Esophagus squamous epithelium (tissue), 4 donors: ENCODE measurements around the gene NXT1.

Source experiments
- POLR2A ChIP-seq, 4 donors: fragments of 450-650 bp; IDR thresholded peaks; one replicate each; pipeline ENCODE4 v1.6.1; 2017; ENCODE audit warnings: antibody characterized with exemption in 4 of 4, mild to moderate bottlenecking in 4 of 4, moderate library complexity in 3 of 4
- TF ChIP-seq, protein P1 (sequence below), 6 experiments: fragments of 450-650 bp in 4 of 6; fragments of 200-600 bp in 2 of 6; sonication (generic) in 2 of 6; IDR thresholded peaks; one replicate each; pipeline ENCODE4 v1.5.1; 2016 to 2019; ENCODE audit warnings: antibody characterized with exemption in 6 of 6, mild to moderate bottlenecking in 4 of 6, moderate library complexity in 4 of 6

DNA sequence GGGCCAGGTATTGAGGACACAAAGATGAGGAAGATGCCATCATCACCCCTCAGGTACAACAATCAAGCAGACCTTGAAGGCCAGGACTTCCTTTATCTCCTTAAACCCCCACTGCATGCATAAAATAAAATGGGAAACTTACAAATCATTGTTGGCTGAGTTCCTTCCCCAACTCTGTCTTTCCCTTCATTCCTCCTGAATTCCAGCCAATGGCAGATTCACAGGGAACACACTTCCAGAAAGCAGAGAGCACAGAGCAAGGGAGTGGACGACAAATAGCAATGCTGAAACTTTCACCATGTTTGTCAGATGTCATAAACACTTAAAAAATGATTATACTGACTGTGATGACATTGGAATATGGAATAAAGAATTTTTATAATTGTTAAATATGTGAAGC is 37.3 kb upstream of the NXT1 start:
- TF ChIP-seq, protein P1, sequence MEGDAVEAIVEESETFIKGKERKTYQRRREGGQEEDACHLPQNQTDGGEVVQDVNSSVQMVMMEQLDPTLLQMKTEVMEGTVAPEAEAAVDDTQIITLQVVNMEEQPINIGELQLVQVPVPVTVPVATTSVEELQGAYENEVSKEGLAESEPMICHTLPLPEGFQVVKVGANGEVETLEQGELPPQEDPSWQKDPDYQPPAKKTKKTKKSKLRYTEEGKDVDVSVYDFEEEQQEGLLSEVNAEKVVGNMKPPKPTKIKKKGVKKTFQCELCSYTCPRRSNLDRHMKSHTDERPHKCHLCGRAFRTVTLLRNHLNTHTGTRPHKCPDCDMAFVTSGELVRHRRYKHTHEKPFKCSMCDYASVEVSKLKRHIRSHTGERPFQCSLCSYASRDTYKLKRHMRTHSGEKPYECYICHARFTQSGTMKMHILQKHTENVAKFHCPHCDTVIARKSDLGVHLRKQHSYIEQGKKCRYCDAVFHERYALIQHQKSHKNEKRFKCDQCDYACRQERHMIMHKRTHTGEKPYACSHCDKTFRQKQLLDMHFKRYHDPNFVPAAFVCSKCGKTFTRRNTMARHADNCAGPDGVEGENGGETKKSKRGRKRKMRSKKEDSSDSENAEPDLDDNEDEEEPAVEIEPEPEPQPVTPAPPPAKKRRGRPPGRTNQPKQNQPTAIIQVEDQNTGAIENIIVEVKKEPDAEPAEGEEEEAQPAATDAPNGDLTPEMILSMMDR (IDR thresholded peaks at IDR 0.05): no peak
- no peak for TF ChIP-seq POLR2A (IDR thresholded peaks at IDR 0.05)
